SIG-M5 treated with dmso at 0.1 percent for 504 hours (cell line): Measurements from ENCODE around the gene BMF.

Experiments used
- DNase-seq: peaks from one replicate; lab custom pipeline; 2025; ENCODE audit not compliant: unreplicated experiment; lab: John Stamatoyannopoulos, UW

The BMF gene

DNA sequence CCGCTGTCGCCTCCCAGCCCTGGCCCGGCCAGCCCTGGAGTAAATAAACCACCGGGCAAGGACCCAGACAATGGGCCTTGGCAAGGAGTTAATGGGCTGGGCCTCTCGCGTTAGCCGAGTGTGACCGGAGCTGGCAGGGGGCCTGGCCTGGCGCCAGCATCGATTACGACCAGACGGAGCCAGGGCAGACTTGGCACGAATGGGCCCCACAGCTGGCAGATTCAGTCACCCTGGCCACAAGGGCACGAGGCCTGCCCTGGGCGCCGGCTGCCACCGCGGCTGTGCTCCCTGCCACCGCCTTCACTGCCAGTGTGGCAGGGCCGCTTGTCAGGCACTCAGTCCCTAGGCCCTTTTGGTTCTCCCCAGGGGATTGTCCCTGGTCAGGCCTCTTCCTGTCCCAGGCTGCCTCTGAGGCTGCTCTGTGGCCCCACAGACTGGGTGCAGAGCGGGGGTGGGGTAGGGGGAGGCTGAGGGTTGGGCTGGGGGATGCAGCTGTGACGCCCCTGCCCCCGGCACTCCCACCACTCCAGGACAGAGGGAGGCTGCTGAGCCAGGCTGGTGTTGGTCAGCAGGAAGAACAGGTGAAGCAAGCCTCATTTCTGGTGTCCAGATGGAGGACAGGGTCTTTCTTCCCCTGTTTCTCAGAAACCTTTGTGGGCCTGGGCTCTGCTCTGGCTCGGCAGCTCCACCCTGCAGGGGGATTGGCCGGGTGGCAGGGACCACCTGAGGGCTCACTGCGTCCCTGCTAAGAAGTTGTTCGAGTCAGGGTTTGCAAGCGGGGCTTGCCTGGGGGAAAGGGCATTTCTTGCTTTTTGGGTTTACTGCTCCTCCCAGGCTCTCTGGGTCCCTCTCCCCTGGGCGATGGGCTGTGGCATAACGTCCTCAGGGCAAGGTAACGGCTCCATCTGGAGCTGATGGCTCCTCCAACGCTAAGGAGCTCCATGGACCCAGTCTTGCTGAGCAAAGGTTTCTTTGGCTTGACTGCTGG is 39.2 kb downstream of the BMF start:
- no peak for DNase-seq

DNA sequence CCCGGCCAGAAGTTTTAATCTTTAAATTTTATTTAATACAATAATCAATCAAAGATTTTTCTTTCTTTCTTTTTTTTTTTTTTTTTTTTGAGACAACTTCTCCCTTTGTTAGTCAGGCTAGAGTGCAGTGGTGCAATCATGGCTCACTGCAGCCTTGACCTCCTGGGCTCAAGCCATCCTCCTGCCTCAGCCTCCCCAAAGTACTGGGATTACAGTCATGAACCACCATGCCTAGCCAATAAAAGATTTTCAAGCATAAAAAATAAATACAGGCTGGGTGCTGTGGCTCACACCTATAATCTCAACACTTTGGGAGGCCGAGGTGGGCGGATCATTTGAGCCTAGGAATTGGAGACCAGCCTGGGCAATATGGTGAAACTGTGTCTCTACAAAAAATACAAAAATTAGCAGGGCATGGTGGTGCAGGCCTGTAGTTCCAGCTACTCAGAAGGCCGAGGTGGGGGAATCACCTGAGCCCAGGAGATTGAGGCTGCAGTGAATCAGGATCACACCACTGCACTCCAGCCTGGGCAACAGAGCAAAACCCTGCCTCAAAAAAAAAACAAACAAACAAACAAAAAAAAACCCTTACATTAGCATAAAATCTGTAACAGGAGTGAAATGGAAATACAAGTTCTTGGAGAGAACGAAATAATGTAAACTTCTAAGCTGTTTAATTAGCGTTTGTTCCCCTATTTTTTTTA is 40.6 kb downstream of the BMF start:
- DNase-seq = no peak

DNA sequence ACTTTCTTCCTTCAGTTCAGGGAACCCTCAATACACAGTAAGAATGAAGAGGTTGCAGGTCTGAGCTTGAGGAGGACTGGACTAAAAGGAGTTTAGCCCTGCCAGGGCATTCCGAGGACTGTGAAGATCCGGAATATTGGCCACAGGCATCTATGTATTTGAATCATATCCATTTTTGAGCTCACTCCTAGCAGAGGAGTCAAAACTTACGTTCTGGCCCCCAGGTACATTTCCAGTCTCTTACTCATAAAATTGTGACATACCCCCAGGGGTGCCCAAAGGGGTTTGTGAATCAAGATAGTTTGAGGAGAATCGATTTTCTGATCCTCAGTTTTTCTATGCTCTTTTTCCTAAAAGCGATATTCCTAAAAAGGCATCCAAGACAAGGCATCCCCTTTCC is 42.1 kb downstream of the BMF start:
- DNase-seq = no peak

DNA sequence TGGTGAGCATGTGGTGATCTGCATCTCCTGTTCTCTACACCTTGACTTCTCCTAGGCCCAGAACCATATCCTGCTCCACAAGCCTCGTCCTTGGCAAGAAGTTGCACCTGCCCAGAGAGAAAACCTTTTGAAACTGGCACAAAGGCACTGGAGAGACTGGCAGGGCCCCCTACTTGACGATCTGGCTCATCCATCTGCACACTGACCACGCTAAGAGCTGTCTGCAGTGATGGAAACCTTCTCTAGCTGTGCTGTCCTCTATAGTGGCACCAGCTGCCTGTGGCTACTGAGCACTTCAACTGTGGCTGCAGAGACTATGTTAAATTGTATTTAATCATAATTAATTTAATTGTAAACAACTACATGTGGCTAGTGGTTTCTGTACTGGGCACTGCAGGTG is 43.5 kb downstream of the BMF start:
- no peak for DNase-seq

DNA sequence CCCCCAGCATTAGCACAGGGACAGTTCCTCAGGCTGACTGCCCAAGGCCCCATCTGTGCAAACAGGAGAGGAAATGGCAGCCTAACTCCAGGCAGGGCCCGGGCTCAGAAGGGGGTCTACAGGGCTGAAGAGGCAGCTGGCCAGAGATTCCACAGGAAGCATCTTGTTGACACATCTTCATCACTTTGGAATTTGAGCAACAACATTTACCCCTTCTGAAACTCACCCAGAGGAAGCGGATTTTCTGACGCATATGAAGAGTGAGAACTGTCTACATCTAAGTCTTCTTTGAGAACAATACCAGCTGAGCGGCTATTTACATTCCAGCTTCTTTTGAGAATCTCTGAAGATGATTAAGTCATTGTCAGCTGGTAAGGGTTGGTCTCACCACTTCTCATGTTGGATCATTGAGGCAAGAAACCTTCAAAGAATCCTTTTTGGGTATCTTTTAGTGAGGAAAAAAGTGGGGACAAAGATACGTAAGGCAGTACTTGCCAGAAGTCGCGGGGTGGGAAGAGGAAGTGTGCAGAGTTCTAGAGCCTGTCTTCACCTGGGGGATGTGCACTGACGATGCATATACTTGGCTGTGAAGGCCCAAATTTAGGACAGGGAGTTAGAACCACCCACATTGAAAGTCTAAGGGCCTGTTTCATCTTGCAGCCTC is 44.3 kb downstream of the BMF start:
- peak; percentile 24 for DNase-seq

DNA sequence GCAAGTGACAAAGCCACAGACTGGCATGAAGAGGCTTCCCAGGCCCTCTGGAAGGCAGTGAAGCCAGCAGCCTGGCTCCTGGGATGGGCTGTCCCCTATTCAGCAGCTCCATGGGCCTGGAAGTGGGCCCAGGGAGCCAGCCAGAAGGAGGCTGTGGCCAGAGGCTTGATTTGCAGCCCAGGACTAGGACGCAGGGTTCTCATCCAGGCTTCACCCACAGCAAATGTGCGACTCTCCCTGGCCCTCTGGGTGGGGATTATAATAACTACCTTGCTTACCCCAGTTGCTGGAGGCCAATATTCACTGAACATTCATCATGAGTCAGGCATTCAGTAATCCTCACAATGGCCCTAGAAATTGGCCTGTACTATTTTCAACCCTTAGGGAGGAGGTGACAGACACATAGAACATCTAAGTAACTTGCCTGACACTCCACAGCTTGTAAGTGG is 45.1 kb downstream of the BMF start:
- DNase-seq = no peak

DNA sequence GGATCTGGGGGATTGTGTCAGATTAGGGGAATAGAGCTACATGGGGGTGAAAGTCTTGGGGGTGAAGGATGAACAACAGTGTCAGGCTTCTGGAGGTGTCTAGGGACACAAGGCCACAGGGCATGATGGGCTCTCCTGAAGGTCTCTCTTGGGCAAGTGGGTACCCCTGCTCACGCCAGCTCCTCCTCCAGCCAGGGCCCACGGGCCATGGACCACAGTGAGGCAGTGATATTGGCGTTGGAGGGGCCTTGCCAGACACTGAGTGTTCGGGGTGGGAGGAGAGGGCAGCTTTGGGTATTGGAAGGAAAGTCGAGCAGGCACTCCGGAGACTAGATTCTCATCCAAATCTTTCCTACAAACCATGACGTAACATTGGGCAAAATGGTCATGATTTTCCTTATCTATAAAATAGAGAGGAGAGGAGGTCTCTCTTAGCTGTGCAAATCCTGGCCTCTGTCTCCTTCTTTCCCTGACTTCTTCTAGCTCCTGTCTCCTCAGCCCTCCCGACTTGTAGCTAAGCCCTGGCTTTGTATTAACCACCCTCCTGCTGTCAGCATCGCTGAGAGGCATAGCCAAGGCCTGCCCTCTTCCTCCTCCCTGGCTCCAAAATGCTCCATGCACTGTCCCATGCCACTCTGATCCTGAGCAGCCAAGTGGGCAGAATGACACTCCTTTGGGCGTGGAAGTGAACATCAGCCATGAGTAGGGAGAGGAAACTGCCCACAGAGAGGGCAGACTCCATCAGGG is 45.7 kb downstream of the BMF start:
- DNase-seq = no peak

DNA sequence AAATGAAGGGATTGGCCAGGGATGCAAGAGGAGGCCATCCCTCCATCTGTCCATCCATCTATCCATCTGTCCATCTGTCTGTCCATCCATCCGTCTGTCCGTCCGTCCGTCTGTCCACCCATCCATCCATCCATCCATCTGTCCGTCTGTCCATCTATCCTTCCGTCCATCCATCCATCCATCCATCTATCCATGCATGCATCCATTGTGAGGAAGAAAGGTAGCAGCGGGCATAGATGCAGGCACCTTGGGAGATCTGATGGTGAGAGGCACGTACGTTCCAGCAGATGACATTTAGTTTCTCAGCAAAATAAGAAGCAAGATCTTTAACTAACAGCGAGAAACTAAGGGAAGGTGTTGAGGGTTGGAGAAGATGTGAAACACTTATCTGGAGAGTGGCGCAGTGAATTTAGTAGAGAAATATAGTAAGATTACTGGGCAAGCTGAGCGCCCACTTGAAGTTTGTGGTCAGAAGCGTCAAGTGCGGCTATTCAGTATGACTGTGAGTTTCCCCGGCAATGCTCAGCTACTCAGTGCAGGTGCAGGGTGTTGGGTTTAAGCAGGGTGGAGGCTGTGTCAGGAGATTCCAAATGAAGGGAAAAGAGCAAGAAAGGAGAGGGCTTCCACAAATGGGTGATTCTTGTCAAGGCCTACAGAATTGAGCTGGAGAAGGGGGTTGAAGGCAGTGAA is 47.3 kb downstream of the BMF start:
- no peak for DNase-seq

DNA sequence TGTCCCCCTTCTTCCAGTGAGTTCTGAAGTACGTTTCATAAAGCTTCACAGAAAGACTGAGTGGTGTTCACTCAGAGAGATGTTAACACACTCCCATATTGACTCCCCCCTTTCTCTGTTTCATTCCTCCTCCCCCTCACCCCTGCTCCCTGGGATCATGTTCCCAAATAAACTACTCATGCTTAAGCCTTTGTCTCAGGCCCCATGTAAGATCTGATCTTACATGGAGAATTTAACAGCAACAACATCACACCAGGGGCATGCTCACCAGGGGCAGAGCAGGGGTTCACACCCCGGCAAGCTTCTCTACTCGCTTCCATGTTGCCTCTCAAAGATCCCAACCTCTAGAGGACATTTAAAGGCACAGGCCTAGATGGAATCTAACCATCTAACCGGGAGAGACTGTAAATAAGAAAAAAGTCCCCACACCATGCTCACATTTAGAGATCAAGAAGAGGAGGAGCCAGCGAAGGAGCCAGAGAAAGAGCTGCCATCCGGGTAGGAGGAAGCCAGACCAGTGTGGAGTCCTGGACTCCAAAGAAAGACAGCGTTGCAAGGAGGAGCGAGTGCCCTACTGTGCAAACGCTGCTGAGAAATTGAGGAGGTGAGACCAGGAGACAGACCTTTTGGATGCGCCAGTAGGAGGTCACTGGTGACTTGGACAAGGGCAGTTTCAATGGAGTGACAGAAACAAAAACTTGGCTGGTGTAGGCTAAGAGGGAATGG is 48.3 kb downstream of the BMF start:
- DNase-seq = no peak

DNA sequence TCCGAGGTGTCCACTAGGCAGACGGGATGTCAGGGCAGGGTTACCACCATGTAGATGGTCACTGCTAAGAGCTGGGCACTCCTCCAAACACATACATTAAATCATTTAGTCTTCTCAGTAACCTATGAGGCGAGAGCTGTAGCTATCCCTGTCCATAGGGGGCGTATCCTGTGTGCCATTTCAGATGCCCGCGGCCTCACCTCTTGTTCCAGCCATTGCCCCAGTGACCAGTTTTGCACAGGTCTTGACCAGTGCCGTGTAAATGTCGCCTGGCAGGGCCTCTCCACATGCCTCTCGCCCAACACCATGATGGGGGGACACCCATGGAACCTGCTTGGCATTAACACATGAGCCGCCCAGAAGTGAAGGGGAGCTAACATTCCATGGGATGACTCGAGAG is 48.9 kb downstream of the BMF start:
- DNase-seq = no peak

DNA sequence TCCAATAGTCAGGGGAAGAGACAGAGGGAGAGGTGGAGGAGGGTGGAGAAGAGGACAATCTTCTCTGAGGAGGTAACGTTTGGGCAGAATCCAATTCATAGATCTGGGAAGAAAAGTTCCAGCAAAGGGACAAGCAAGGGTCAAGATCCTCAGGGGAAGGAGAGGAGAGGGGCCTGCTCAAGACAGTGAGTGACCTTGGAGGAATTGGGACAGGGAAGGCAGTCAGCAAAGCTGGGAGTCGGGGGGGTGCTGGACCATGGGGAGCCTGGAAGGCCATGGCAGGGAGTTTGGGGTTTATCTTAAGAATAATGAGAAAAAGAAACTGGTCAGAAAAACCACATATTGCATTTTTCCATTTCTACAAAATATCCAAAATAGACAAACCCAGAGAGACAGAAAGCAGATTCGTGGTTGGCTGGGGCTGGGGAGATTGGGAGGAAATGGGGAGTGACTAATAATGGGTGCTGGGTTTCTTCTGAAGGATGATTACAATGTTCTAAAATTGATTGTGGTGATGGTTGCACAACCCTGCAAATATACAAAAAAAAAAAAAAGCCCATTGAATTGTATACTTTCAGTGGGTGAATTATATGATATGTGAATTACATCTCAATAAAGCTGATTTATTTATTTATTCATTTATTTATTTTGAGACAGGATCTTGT is 50.1 kb downstream of the BMF start:
- DNase-seq = peak; percentile 87

DNA sequence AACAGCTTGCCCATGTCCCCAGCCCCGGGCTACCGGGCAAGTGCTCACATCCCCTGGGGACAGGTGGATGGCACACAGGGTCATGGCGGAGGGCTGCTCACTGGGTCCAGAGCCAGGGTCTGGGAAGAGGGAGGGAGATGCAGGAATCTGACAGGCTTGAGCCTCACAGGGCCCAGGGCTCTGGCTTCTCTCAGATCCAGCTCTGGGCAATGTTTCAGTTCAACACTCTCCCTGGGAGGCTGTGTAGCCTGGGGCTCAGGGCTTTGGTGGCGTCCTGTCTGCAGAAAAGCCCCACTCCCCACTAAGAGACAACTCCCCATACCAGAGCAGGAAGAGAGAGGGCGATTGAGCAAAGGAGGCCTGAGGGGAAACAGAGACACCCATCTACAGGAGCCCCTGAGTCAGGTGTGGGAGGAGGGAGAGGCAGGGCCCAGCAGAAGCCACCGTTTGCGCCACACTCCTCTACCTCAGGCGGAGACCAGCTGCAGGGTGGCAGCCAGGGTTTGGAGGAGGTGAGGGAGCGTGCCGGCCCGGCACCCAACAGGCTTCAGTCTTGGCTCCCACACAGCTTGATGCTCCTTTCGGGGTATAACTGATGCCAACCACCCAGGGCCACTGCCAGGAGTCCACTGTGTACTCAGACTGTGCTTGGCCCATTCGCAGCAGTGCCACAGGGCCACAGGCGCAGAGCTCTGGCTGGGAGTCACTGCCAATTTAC is 52.9 kb downstream of the BMF start:
- peak; percentile 15 for DNase-seq

DNA sequence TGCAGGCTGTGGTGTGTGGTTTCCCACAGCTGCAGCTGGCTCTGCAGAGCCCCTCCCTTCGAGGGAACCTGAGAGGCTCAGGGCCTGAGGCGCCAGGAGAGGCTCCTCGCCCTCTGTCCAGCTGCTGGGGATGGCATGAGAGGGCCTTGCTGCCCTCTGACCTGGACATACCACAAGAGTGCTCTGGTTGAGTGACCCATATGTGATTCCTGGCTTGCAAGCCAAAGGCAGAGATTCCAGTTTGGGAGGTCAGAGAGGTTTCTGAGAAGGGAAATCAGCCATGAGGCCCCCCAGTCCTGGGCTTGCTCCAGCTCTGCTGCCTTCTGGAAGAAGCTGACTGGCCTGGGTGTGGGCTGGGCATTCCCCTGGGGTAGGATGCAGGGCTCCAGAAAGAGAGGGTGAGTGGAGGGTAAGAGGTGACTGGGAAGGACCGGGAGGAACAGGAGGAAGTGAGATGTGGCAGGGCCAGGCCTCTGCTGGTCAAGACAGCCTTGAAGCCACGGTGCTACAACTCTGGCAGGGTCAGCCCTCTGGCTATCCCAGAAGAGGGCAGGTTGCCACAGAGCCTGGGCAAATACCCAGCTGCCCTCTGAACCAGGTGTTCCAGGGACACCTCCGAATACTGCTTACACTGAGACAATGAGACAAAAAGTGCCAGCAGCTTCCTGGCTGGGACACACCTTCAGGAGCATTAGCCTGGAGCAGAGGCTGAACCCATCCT is 53.7 kb downstream of the BMF start:
- no peak for DNase-seq

DNA sequence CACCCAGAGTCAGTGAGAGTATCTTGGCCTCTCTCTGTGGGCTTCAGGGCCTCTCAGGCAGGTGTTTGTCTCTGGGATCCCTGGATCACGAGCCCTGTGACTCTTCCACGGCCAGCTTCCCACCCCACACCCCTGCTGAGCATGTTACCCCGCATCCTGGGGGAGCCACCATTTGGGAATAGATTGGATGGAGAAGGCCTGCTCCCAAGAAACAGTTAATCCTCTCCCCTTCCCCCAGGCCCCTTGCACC is 54.1 kb downstream of the BMF start:
- DNase-seq = peak; percentile 14

DNA sequence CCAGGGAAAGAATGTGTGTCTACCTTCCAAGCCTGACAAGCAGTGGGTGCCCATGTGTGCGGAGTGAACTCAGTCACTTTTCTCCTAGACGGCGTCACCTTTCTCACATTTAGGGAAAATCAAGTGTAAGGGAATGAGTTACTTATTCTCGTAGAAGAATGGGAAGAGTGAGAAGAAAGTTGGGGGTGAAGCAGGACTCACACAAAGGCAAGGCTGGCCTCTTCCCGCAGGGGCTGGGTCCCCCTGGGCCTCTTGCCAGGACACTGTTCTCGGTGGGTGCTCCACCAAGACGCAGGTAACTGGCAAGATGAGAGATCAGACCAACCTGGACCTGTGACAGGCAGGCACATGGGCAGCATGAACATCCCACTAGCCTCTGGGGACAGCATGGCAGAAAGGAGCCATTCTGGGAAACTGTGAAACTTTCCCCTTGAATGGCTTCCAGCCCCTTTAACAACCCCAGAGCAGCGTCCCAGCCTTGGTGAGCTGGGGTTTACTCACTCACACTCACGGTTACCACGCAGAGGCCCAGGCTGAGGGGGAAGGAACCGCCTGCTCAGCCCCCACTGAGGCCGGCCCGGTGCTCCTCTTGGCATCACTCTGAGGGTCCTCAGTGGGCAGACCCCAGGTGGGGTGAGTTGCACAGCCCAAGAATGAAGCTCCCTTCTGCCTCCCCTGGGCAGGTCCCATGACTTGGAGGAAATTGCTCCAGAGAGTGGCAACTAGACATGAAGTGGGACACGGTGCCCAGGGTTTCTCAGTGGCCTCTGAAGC is 54.7 kb downstream of the BMF start:
- DNase-seq = no peak

DNA sequence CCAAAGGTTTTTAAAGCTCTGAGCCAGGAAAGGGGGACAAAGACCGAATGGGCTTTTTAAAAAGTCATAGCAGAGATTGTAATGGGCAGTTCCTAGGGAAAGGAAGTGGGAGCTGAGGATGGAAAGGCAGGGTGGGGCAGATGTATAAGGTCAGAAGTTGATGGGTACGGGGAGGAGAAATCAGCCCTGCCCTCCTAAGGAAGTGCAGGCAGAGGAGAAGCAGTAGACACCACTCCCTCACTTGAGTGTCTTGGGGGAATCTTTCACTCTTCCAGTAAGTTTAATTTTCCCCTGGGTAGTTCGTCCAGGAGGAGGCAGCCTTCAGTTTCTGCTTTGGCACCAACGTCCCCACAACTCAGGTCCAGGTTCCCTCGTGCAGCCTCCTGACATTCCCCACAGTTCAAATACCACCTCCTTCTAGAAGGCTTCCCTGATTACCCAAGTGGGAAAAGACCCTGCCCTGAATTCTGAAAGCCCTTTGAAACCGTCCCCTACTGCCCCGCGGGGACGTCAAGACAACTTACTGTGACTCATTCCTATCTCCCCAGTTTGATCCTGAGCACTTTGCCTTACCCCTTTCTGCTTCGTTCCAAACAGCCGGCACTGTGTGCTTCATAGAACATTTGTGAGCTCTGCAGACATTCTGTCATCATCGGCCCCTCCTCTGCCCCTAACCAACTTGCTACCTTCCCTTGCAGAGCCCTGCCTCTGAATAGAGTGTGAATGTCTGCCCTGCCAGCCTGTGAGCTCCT is 55.4 kb downstream of the BMF start:
- no peak for DNase-seq

DNA sequence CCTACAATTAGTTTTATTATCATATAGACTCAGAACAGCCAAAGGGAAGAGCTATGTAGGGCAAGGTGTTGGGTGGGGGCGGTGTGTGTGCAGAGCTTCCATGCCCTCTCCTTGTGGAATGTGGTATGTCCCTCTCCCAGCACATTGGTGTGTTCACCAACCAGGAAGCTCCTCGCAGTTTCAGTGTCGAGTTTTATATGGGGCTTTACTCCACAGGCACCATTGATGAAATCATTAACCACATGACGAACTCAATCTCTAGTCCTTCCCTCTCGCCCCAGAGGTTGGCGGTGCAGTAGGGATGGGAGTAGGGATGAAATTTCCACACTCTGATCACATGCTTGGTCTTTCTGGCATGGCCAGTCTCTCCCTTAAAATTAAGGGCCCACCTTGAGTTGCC is 56.1 kb downstream of the BMF start:
- DNase-seq = no peak
